OCI-LY3 (cell line): ENCODE results near the gene ROR2.
A peak's percentile ranks its signal among the peaks of the same experiment; 100 is the strongest.

Source experiments
- H2AFZ ChIP-seq: fragments of 200-600, 300-600 bp; shearing (Covaris generic); 2 replicates; pipeline ENCODE4 v1.6.0; 2014; ENCODE audit warnings: antibody characterized with exemption, low read depth, low read length
- H3K27ac ChIP-seq: fragments of 200-600, 300-600 bp; sonication (generic); 2 replicates; pipeline ENCODE4 v1.5.1; 2014; ENCODE audit warnings: mild to moderate bottlenecking, low read length, moderate library complexity, mixed read lengths
- H3K27me3 ChIP-seq: fragments of 200-600, 300-600 bp; sonication (generic); 2 replicates; pipeline ENCODE4 v1.6.1; 2014; ENCODE audit warnings: low read depth, low read length, mixed read lengths
- H3K36me3 ChIP-seq: fragments of 200-600, 300-600 bp; sonication (generic); replicated peaks from 2 replicates; pipeline ENCODE3; 2014; ENCODE audit warnings: low read depth, low read length, mixed read lengths
- H3K4me1 ChIP-seq: fragments of 300-600, 200-600 bp; sonication (generic); 2 replicates; pipeline ENCODE4 v1.6.1; 2014; ENCODE audit warnings: low read length, mixed read lengths
- H3K4me2 ChIP-seq: fragments of 200-600, 300-600 bp; sonication (generic); 2 replicates; pipeline ENCODE4 v1.6.1; 2014; ENCODE audit warnings: low read length, mixed read lengths
- H3K4me3 ChIP-seq: fragments of 300-600, 200-600 bp; sonication (generic); 2 replicates; pipeline ENCODE4 v1.5.1; 2014; ENCODE audit warnings: antibody characterized with exemption, mild to moderate bottlenecking, low read length, moderate library complexity
- H3K79me2 ChIP-seq: fragments of 300-600, 200-600 bp; shearing (Covaris generic); 2 replicates; pipeline ENCODE4 v1.6.1; 2014; ENCODE audit warnings: mild to moderate bottlenecking, low read length, mixed read lengths
- H3K9ac ChIP-seq: fragments of 300-600, 200-600 bp; shearing (Covaris generic); 2 replicates; pipeline ENCODE4 v1.6.0; 2014; ENCODE audit warnings: mild to moderate bottlenecking, low read length, moderate library complexity
- H3K9me3 ChIP-seq: fragments of 200-600, 300-600 bp; shearing (Covaris generic); 2 replicates; pipeline ENCODE4 v1.6.1; 2014; ENCODE audit warnings: low read length, mixed read lengths; ENCODE audit not compliant: insufficient read depth
- H4K20me1 ChIP-seq: fragments of 200-600, 300-600 bp; sonication (generic); 2 replicates; pipeline ENCODE4 v1.6.1; 2016; ENCODE audit warnings: low read length, mixed read lengths; ENCODE audit not compliant: insufficient read depth
- CTCF ChIP-seq: fragments of 200-600, 300-600 bp; sonication (generic); IDR thresholded peaks from 2 replicates; pipeline ENCODE4 v1.5.1; 2014; ENCODE audit warnings: antibody characterized with exemption, low read length, low read depth
- EZH2phosphoT487 ChIP-seq: fragments of 200-600 bp; shearing (Covaris generic); IDR thresholded peaks from 2 replicates; pipeline ENCODE4 v1.6.1; 2018; ENCODE audit warnings: antibody characterized with exemption, mixed run types, low read depth

ROR2 gene

DNA sequence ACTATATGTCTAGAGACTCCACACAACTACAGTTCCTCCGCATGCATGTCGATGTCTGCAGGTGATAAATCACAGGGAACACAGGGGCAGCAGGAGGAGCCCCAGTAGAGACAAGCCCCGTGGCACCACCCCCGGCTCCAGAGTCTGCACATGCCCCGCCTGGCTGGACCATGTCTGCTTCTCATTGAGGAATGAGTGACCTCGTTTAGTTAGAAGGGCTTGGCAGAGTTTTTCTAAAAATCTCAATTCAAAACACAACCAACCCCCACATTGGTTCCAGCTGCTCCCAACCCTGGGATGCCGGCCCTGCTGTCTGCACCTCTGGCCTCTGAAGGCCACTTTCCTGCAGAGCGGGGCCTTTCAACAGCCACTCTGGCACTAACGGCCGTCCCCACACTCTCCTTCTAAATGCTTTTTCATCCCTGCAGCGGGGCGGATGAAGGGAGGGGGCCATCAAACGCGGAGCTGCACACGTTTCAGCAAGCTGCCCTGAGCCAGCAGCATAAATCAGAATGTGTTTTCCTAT lies 106.3 kb downstream of the ROR2 start:
- Histone ChIP-seq H3K4me1 (peaks cover 49% of the 10 kb centered on the region), H3K4me2 (peak overlapping the region; percentile 79), H3K36me3 (no peaks in the 10 kb centered on the region), H3K4me3 (peak overlapping the region; percentile 62), H3K9me3 (no peaks in the 10 kb centered on the region), H3K27ac (no peak overlapping the region), H3K27me3 (peaks cover 11% of the 10 kb centered on the region; the same call in 1 of the 2 replicates), H2AFZ (peak overlapping the region; percentile 31; the same call in 1 of the 2 replicates), H3K9ac (0 out of 2 replicates have a peak overlapping the region, but pooled peaks have one; percentile 22), H4K20me1 (no peaks in the 10 kb centered on the region), H3K79me2 (no peaks in the 10 kb centered on the region)
- TF ChIP-seq EZH2phosphoT487 (no peak), CTCF (no peak)

DNA sequence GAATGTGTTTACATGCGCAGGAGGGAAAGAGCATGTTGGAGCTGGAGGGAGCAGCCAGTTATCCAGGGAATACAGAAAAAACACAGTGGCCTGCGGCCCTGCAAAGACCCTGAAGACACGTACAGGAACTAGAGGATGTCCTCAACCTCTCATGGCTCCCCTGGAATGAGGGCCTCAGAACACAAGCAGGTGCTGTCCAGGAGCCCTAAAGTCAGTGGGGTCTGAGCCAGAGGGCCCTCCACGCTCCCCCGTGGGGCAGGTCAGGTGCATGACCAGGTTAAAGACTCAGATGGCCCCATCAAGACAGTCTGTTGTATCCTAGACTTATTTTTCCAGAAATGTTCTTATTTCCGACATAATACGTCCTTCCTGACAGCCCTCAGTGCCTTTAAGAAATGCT lies 106.9 kb downstream of the ROR2 start:
- Histone ChIP-seq H3K27ac (peak overlapping the region; percentile 50), H3K4me3 (peak overlapping the region; percentile 34), H3K9ac (no peak overlapping the region), H3K36me3 (no peaks in the 10 kb centered on the region), H3K9me3 (no peaks in the 10 kb centered on the region), H4K20me1 (no peaks in the 10 kb centered on the region), H3K27me3 (peaks cover 11% of the 10 kb centered on the region; the same call in 1 of the 2 replicates), H3K4me1 (peaks cover 49% of the 10 kb centered on the region), H3K79me2 (no peaks in the 10 kb centered on the region), H2AFZ (no peak overlapping the region), H3K4me2 (peak overlapping the region; percentile 79)
- TF ChIP-seq CTCF (no peak), EZH2phosphoT487 (no peak)

DNA sequence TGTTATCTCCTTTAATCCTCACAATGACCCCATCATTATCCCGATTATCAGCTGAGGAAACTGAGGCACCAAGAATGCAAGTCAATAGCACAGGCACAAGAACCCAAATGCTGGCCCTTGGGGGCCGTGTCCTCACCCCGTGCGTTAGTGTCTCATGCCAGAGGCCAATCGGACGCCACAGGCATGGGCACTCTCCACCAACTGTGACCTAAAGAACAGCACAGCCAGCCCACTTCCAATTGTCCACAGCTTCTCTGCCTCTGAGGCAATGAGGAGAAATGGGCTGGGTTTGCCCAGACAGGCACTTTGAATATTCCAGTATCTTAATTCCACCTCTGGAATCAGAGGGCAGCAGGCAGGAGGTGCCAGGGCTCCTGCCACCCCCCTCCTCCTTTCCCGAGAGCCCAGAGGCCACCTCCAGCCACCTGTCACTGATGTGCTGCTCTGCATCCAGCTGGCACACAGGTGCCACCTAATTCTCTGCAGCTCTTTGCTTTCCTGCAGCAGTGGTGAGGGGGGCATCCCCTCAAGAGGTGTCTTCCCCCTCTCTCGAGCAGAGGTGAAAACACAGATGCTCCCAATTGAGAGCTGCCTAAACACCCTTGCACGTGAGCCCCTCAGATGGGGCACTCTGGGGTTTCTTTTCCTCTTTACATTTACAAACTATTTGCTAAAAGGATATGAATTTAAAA lies 107.5 kb downstream of the ROR2 start:
- TF ChIP-seq CTCF = no peak
- H3K27me3 ChIP-seq = peaks cover 11% of the 10 kb centered on the region; the same call in 1 of the 2 replicates
- H3K9ac ChIP-seq = no peak overlapping the region
- H4K20me1 ChIP-seq = no peaks in the 10 kb centered on the region
- H3K79me2 ChIP-seq = no peaks in the 10 kb centered on the region
- no peaks in the 10 kb centered on the region for H3K9me3 ChIP-seq
- H3K4me1 ChIP-seq = peaks cover 49% of the 10 kb centered on the region
- H2AFZ ChIP-seq = no peak overlapping the region
- peak overlapping the region; percentile 79 for H3K4me2 ChIP-seq
- no peaks in the 10 kb centered on the region for H3K36me3 ChIP-seq
- H3K4me3 ChIP-seq = peak overlapping the region; percentile 34
- H3K27ac ChIP-seq = peak overlapping the region; percentile 50

DNA sequence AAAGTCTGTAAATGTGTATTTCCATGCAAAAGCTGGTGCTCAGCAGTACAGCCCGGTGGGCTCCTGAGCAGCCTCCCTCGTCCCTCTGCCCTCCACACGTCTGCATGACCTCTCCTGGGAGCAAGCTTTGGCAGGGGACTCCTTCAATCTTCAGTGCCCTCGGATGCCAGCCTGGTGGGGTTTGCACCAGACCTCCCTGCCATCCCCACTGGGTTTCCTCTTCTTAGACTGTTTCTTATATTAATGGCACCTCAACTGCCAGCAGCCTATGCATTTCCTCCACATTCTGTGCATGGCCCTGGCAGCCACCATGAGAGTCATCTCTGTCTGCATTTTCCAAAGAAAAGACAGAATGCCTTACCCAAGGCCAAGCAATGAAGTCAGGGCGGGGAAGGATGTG lies 108.4 kb downstream of the ROR2 start:
- Histone ChIP-seq H3K36me3 (no peaks in the 10 kb centered on the region), H4K20me1 (no peaks in the 10 kb centered on the region), H3K4me1 (peaks cover 49% of the 10 kb centered on the region), H3K27ac (no peak overlapping the region), H3K79me2 (no peaks in the 10 kb centered on the region), H3K9me3 (no peaks in the 10 kb centered on the region), H3K4me3 (no peak overlapping the region), H3K9ac (no peak overlapping the region), H3K27me3 (peaks cover 11% of the 10 kb centered on the region; the same call in 1 of the 2 replicates), H3K4me2 (no peak overlapping the region), H2AFZ (no peak overlapping the region)
- TF ChIP-seq CTCF (no peak), EZH2phosphoT487 (no peak)
